Psoas muscle (tissue), 8 donors: ENCODE data around the gene TUBB3. TPM values are rescaled to one million over a fixed set of nuclear protein-coding genes. Genes with fewer than 3 reads are reported as not detected.

Experiments used
- ATAC-seq, 4 donors: fragments of 200-7000 bp; cut with Tn5 transposase; one replicate each; pipeline ENCODE4 v1.9.1; 2020; ENCODE audit warnings: moderate library complexity in 3 of 4, mild to moderate bottlenecking in 2 of 4
- DNase-seq, 2 donors: peaks; one replicate each; pipeline ENCODE4 v3.0.0-alpha.2; 2020
- H3K27ac ChIP-seq: fragments of 200-600 bp; one replicate; pipeline ENCODE4 v1.8.0; 2022
- H3K27me3 ChIP-seq, 3 donors: fragments of 200-600 bp in 1 of 3; one replicate each; pipeline versions ENCODE4 v1.6.1 to v1.8.0; 2013 to 2022; ENCODE audit warnings: low read length in 2 of 3, mild to moderate bottlenecking in 2 of 3, moderate library complexity in 1 of 3; ENCODE audit not compliant: insufficient read depth in 3 of 3
- H3K36me3 ChIP-seq, 2 donors: fragments of 200-600 bp in 1 of 2; one replicate each; pipeline versions ENCODE4 v1.6.1 to v1.8.0; 2013 to 2022; ENCODE audit warnings: low read depth in 1 of 2, mild to moderate bottlenecking in 1 of 2, moderate library complexity in 1 of 2; ENCODE audit not compliant: insufficient read depth in 1 of 2
- H3K4me1 ChIP-seq: fragments of 200-600 bp; one replicate; pipeline ENCODE4 v1.8.0; 2022
- H3K4me3 ChIP-seq: fragments of 200-600 bp; one replicate; pipeline ENCODE4 v1.8.0; 2022; ENCODE audit warnings: mild to moderate bottlenecking
- H3K9me3 ChIP-seq: fragments of 200-600 bp; one replicate; pipeline ENCODE4 v1.8.0; 2022
- CTCF ChIP-seq: fragments of 200-600 bp; IDR thresholded peaks from one replicate; pipeline ENCODE4 v1.8.0; 2022; ENCODE audit warnings: antibody characterized with exemption
- WGBS, 3 donors: extraction: QIAGEN DNeasy Blood & Tissue Kit; methylation state at CpG; one replicate each; pipeline versions ENCODE4 v1.1.6 to v1.1.7; 2013; 5-methylcytosine and 5-hydroxymethylcytosine counted together
- intact Hi-C, 2 donors: fragments of 100-400 bp; cut with DNase I; formaldehyde crosslinking; loops; one replicate each; pipeline versions ENCODE4 v1.11.0 to v1.14.2; 2022
- polyA plus RNA-seq, 3 donors: library from polyadenylated mRNA; stranded (reverse); fragments of 200-250 nt; gene quantifications; one replicate each; pipeline ENCODE4 v1.2.3, GENCODE V29; 2013
- total RNA-seq, 4 donors: library from RNA; stranded (reverse); fragmentation: NEBNext Ultra II Directional in 2 of 4; extraction: Animal tissue kit (Norgen Biotek cat#: 25700) in 2 of 4; gene quantifications; one replicate each; pipeline versions ENCODE4 v1.2.1 to v1.2.4, GENCODE V29; 2021 to 2023
- donor health status: healthy with polysubstance abuse.
- donor health status: DM: no; HTN: no; CAD: no; lungs with moderate emphysema.
- donor health status: Bipolar disorder and iron deficiency.
- donor health status: healthy.
- donor health status: DM: yes; HTN: yes; CAD: no.
- donor health status: DM: no; HTN: no; CAD: no.
- donor health status: DM: no; HTN: no; CAD: no.
- donor health status: DM: yes; HTN: yes; CAD: no.

The TUBB3 gene
- total and polyA plus RNA-seq, 7 donors: 0.17 to 2.4 (median 0.47) TPM; not detected in 2

GRCh38 chr16:89921131-89921701 lies 1.9 kb upstream of the TUBB3 start:
- Histone ChIP-seq H3K27me3 (peaks cover 0 to 77% (median 46%) of the 10 kb centered on the region in 3 donors), H3K4me1 (peaks cover 15% of the 10 kb centered on the region), H3K9me3 (no peaks in the 10 kb centered on the region), H3K27ac (no peak overlapping the region), H3K36me3 (no peaks in the 10 kb centered on the region), H3K4me3 (peak overlapping the region; percentile 70)
- ATAC-seq: no peak
- DNase-seq: no peak
- no peak for TF ChIP-seq CTCF
- 27 to 32% (median 30%) methylated on average over 14 of the region's 14 CpGs for WGBS, 3 donors
- intact Hi-C loops: no loop called here

GRCh38 chr16:89921702-89922476 lies 1.3 kb upstream of the TUBB3 start:
- Histone ChIP-seq H3K27ac (peak overlapping the region; percentile 67), H3K36me3 (no peaks in the 10 kb centered on the region), H3K9me3 (no peaks in the 10 kb centered on the region), H3K27me3 (peaks cover 0 to 77% (median 50%) of the 10 kb centered on the region in 3 donors), H3K4me3 (peak overlapping the region; percentile 70), H3K4me1 (peaks cover 15% of the 10 kb centered on the region)
- intact Hi-C loops: no loop called here
- ATAC-seq (peak in 3 of 4 donors; percentile 21 to 39 (median 33)), DNase-seq (peak; percentile 77 to 83)
- 4 to 6% (median 6%) methylated on average over 22 of the region's 22 CpGs for WGBS, 3 donors
- TF ChIP-seq CTCF: no peak

- peak overlapping the region; percentile 70 for H3K4me3 ChIP-seq
- H3K4me1 ChIP-seq: peaks cover 15% of the 10 kb centered on the region
- no peak for TF ChIP-seq CTCF
- ATAC-seq (peak; percentile 13 to 33 (median 16)), DNase-seq (peak; percentile 75 to 85)
- peaks cover 0 to 77% (median 50%) of the 10 kb centered on the region in 3 donors for H3K27me3 ChIP-seq
- H3K27ac ChIP-seq: peak overlapping the region; percentile 67
- H3K36me3 ChIP-seq: no peaks in the 10 kb centered on the region
- no peaks in the 10 kb centered on the region for H3K9me3 ChIP-seq
- WGBS, 3 donors: 0 to 1% (median 1%) methylated on average over 17 to 31 of the region's 31 CpGs
- intact Hi-C loops: no loop called here
Measured at GRCh38 chr16:89922477-89922883, 662 bp upstream of the TUBB3 start.

- Histone ChIP-seq H3K4me1 (peaks cover 7% of the 10 kb centered on the region), H3K27ac (no peak overlapping the region), H3K27me3 (peaks cover 0 to 67% (median 39%) of the 10 kb centered on the region in 3 donors), H3K9me3 (no peaks in the 10 kb centered on the region), H3K4me3 (peak overlapping the region; percentile 70), H3K36me3 (no peaks in the 10 kb centered on the region)
- no peak for ATAC-seq
- intact Hi-C loops: no loop called here
- DNase-seq: no peak
- no peak for TF ChIP-seq CTCF
- 1% methylated on average over 29 to 41 of the region's 41 CpGs for WGBS, 3 donors
Measured at GRCh38 chr16:89923640-89924296, 626 bp downstream of the TUBB3 start.
